C4-2B (cell line): ENCODE data around the gene ZNF227.

Experiments used
- CTCF ChIP-seq: fragments of 450-650 bp; conservative IDR thresholded peaks from 2 replicates; pipeline ENCODE4 v1.5.1; 2017; ENCODE audit warnings: mild to moderate bottlenecking
- ZFX ChIP-seq: fragments of 450-650 bp; IDR thresholded peaks from 2 replicates; pipeline ENCODE4 v1.6.1; 2017

GRCh38 chr19:44236384-44236783 is 24.1 kb downstream of the ZNF227 start:
- TF ChIP-seq CTCF (no peak), ZFX (no peak)
